Stimulated activated CD4-positive, alpha-beta T cell treated with anti-CD3 and anti-CD28 coated beads, Interleukin-15, amount 100 ng/mL, for 48 hours (primary cell): Measurements from ENCODE around the gene IFT122.

Experiments
- DNase-seq, 2 donors: peaks; one replicate each; pipeline ENCODE4 v3.0.0-alpha.2; 2020; ENCODE audit warnings: low read depth in 2 of 2

The IFT122 gene

DNA sequence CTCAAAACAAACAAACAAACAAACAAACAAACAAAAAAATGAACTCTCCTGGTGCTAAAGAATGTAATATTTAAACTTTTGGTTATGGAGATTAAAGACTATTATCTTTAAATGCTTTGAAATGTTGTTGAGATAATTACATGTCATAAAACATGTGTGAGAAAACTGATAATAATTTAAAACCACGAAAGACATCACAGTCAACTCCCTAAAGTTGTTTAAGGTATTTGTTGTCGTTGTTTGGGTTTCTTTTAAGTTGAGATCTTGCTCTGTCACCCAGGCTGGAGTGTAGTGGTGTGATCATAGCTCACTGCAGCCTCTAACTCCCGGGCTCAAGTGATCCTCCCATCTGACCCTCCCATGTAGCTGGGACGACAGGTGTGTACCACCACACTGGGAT, 23.6 kb upstream of the IFT122 start:
- no peak for DNase-seq

DNA sequence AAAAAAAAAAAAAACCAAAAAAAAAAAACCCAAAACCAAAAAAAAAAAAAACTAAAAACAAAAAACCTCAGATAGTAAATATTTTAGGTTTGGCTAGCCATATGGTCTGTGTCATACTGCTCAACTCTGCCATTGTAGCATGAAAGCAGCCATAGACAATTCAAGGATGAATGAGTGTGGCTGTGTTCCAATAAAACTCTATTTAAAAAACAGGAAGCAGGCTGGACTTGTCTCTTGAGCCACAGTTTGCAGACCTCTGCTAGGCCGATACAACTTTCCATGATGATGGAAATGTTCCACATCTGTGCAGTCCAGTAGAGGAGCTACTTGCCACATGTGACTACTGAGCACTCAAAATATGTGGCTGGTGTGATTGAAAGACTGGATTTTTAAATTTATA, 22.7 kb upstream of the IFT122 start:
- no peak for DNase-seq

DNA sequence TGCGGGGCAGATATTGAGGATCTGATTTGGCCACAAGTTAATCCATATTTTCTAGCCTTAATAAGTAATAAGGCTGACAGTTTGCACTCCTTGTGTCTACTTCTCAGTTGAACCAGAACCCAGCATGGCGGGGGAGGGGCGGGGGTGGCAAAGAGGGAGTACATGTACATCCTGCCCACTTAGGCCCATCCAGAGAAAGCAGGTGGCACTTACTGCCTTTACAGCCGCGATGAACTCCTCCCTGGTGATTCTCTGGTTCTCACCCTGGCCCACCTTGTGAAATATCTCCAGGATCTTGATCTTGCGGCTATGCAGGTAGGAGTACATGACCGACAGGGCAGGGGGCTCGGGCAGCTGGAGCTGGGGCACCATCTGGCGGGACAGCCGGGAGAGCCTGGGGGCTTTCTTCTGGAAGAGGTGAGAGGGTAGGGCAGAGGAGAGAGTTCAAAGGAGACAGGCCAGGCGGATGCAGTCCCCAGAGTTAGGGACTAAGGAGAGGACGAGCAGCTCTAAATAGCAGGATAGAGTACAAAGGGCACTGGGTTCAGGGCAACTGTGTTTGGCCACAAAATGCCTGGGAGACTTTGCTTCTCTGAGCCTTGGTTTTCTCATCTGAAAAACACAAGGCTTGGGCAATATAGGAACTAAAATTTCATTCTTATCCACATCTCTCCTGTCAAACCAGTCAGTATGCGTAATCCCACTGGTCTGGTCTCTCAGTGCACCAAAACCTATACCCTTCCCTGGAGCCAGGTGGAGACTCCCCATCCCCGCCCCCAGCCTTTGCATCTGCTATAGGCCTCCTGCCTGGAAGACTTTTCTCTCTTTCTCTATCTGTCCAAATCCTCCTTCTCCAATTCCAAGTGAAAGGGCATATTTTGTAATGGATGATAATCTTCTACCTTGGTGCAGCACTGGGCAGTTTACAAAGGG, 21.7 kb upstream of the IFT122 start:
- no peak for DNase-seq

DNA sequence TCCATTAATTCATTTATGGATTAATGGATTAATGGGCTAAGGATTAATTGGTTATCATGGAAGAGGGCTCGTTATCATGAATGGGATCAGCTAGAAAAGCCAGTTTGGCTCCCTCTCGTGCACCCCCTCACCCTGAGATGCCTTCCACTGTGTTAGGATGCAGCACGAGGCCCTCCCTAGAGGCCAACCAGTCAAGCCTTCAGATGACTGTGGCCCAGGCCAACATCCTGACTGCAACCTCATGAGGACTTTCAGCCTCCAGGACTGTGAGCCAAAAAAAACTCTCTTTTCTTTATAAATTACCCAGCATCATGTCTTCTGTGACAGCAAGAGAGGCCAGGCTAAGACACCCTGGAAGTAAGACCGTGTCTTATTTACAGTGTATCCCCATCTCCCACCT, 20.5 kb upstream of the IFT122 start:
- DNase-seq: no peak

DNA sequence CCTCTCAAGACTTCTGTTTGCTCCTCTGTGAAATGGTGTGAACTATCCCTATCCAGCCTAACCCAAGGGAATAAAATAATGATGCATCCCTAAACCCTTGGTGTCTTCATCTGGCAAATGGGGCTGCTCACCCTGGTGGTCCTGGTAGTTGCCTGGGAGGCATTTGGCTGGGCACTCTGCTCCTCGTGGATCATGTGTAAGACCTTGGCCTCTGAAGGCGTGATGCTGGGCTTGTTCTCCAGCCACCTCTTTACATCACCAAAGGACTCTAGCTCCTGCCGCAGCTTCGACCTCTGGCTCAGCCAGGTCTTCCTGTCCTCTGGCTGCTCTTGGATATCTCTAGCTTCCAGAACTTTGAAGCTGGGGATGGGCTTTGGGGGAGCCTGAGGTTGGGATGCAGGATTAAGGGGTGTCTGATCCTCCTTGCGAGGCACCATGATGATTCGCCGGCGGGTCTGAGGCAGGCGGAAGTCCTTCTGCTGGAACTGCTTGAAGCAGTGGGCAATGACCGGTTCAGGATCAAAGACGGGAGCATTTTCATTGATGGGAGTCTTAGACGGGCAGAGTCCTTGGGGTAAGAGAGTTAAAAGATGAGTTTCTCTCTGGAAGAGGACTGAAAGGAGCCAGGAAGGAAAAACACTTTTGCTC, 18.7 kb upstream of the IFT122 start:
- no peak for DNase-seq

DNA sequence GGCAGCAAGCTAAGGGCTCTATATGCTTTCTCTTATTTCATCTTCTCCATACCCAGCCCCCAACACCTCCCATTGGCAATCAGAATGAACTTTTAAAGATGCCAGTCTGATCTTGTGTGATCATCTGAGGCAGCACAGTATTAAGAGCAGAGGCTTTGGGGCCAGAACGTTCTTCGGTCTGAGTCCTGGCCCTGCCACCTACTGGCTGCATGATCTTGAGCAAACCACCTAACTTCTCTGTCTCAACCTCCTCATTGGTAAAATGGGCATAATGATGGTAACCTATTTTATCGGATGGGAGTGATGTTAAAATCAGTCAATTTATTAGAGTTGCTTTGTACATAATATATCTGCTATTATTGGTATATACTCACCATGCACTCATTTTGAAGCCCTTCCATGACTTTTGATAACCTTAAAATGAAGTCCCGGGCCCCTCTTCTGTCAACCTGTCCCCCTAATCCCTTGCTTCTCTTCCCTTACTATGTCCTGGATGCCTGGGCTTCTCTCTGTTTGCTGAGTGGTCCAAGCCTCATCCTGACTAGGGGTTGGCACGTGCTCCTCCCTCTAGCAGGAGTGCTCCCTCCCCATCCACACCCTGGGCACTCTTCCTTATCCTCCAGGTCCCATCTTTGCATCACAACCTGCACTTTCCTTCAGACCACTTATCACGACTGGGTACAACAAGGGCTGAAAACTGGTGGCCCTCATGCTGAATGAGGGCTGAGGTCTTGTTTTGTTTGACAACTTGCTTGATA, 17.9 kb upstream of the IFT122 start:
- no peak for DNase-seq

DNA sequence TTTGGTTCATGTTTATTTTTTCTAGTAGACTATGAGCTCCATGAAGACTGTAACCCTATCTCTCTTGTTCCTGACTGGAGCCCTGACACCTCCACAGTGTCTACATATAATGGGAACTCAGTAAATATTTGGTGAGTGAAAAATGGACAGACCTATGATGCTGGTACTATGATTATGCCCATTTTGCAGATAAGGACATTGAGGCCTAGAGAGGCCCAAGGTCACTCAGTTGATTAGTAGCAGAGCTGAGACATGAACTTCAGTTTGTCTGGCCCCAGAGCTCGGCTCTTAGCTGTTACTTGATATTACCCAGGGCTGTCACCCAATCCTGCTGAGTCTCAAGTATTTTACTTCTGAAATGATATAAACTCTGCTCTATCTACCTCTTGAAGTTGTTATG, 17.1 kb upstream of the IFT122 start:
- DNase-seq: no peak

DNA sequence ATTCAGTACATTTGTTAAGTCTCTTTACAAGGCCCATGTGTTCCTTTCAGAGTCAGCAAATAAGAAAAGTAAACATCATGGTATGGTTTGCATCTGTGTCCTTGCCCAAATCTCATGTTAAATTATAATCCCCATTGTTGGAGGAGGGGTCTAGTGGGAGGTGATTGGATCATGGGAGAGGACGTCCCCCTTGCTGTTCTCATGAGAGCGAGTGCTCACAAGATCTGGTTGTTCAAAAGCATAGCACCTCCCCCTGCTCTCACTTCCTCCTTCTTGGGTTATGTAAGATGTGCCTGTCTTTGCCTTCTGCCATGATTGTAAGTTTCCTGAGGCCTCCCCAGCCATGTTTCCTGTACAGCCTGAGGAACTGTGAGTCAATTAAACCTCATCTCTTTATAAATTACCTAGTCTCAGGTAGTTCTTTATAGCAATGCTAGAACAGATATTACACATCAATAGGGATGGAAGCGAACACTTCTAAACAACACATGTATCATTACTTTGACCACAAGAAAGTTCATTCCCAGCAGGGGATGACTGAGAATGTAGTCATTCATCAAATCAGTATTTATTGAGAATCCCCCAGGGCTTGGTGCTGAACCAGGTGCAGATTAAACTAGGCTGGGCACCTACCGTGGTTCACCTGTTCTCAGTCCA, 15.7 kb upstream of the IFT122 start:
- no peak for DNase-seq

DNA sequence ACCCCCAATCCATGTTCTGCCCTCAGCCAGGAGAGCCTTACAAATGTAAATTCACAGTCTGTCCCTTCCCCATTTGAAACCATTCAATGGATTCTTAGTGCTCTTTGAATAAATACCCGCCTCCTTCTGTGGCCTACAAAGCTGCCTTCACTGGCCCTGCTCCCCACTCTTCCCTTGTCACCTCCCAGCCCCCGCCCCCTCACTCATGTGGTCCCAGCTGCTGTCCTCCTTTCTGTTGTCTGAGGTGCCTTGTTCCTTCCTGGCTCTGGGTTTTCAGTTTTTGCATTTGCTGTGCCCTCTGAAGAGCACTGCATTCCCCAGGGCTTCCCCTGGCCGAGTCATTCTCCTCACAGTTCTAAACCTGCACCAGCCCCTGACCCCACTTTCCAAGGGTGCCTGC, 14.8 kb upstream of the IFT122 start:
- DNase-seq: no peak

DNA sequence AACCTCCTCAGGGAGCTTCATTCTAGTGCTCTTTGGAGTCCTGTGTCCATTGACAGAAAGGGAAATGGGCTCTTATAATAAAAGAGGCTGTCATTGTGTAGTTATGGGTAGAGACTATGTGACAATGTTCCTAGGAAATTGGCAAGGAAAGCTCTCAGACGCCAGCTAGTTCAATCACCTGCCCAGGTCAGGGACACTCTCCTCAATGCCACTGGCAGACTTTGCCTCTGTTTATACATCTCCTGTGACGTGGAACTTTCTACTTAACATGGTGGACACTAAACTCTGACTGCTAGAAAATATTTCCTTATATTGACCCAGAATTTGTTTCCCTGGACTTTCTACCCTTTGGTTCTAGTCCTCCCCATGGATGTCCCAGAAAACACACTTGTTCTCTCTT, 14.4 kb upstream of the IFT122 start:
- DNase-seq: no peak

DNA sequence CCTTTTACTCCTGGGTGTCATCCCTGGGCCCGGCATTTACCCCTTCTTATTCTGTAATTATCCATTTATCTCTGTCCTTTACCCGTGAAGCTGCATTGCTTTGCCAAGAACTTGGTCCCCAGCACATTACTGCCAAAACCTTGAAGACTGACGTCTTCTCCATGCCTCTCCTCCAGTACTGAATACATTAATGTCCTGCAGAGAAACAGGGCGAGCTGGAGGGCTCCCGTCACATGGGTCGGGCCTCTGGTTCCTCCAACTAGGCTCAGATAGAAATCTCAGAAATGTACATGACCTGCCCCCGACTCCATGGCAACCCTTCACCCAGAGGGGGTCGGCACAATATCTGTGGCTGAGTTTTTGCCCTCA, 12.0 kb upstream of the IFT122 start:
- DNase-seq: no peak

DNA sequence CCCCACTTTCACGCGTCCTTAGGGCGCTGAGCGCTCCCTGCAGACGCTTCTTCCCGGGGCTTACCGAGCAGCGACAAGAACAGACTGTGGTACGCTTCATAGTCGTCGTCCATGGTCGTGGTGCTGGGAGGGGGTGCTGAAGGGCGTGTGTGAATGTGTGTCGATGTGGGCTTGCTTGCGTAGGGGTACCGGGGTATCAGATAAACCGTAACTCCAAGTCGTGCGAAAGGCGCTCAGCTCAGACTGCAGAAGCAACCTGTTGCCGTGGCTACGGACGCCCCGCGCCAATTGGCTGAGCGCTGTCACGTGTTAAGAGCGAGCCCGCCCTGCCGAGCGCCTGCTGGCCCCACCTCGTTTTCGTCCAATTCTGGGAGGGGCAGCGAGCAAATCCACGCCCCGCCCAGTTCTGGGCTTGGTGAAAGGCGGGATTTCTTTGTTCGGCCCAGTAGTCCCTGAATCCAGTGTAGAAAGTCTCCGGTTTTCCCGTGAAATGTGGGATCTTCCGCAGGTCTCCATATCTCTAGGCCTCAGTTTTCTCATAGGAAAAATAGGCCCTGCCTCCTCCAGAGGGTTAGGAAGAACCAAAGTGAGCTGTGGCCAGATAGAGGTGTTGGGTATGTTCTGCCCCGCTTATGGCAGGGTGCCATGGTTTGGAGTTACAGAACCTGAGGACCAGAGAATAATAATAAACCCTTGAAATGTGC, 11.5 kb upstream of the IFT122 start, which contains the start of gene EFCAB12:
Gene EFCAB12 (minus strand): TSS at position 261 of the 704 bp plus-strand sequence. CDS start 148 bp downstream, at position 113.
- peak; percentile 77 to 87 for DNase-seq

DNA sequence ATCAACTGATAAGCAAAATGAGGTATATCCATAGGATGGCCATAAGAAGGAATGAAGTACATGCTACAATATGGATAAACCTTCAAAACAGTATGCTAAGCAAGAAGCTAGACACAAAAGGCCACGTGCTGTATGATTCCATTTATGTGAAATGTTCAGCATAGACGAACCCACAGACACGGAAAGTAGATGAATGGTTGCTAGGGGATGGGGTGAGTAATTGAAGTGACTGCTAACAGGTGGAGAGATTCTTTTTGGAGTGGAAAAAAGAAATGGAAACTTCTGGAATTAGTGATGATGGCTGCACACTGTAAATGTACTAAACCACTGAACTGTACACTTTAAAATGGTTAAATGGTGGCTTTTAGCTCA, 11.0 kb upstream of the IFT122 start:
- no peak for DNase-seq

DNA sequence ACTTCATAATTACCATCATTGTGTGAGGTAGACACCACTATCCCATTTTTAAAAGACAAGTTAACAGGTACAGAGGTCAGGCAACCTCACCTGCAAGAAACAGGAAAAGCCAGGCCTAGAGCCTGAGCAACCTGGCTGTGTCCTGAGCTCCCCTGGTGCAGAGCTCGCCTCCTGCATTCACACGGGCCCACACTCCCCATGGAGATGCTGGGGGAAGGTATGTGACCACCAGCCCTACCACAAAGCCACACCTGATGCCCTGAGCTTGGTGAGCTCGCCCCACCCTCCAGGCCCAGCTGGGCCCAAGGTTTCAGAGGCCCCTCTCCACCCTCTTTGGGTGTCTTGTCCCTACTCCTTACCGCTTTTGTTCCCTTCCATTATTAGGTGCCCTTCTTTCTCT, 10.4 kb upstream of the IFT122 start:
- DNase-seq: no peak

DNA sequence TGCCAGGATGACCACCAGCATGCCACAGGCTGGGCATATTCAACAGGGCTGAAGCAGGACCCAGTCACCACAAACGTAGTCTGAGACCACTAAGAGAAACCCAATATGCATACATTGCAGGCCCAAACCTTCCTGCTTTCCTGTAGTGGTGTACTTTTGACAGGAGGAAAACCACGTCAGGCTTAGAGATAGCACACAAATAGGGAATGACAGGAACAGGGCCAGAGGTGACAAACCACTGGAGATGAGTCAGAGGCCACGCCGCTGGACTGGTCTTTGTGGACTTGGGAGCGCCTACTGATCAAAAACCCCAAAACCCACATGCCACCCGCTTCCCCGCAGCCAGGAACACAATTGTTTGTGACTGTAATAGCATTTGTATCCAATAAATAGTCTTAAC, 8.0 kb upstream of the IFT122 start:
- DNase-seq: no peak

DNA sequence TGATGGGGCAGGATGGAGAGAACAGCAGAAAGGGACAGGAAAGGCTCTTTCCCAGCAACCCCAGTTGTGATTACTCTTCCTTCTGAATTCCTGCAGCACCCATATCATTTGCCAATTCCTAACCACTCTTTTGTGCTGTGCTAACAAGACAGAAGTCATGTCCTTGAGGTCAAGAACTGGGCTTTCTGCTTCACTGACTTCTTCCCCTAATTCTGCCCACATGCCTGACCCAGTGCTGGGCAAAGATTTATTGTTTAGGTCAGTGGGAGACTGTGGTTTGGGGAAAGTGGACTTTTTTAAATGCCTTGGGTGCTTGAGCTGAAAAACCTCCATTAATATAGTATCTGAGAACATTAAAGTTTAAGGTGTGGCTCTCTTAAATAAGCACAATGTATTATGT, 7.4 kb upstream of the IFT122 start:
- DNase-seq: no peak

DNA sequence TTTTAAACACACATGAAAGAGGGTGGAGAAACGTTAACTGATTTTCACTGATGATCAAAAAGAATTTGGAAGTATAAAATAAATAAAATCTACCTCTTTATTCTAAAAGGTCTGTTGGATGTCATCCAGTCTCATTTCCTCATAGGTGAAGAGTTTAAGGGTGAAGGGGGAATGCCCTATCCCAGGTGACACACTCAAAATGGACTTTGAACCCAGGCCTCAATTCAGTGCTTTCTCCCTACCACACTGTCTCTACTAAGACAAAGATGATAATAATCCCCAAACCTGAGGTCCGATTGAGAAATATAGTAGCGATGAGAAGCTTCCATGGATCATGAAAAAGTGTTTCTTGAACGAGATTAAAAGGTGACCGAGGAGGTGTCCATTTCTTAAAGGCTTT, 6.5 kb upstream of the IFT122 start:
- DNase-seq: no peak

DNA sequence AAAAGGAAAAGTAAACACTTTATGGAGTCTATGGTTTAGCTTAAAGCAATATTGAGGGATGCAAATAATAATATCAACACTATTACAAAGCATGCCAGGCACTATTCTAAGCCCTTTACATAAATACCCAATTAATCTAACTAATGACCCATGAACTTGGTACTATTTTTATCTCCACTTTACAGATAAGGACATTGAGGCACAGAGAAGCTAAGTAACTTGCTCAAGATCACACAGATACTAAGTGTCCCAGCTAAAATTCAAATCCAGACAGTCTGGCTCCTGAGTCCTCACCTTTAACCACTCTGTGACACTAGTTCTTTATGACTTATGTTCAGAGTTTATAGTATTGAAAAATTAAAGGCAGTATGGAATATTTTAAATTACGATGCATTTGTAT, 5.9 kb upstream of the IFT122 start:
- no peak for DNase-seq

DNA sequence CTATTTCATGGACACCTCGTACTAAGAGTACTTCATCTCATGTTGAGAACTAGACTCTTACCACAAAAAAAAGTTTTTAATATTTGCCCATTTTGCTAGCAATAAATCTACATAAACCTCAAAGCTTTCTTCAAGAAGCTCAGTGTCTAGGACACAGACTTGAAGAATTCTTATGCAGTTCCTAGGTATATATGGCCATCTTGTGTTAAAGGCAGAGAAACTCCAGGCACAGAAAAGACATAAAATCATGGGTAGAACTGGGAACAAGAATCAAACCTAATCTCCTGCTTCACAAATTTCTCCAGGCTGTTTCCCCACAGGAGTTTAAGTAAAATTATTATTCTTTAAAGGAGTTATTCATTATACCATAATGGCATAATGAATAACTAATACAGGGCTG, 4.7 kb upstream of the IFT122 start:
- DNase-seq: no peak

DNA sequence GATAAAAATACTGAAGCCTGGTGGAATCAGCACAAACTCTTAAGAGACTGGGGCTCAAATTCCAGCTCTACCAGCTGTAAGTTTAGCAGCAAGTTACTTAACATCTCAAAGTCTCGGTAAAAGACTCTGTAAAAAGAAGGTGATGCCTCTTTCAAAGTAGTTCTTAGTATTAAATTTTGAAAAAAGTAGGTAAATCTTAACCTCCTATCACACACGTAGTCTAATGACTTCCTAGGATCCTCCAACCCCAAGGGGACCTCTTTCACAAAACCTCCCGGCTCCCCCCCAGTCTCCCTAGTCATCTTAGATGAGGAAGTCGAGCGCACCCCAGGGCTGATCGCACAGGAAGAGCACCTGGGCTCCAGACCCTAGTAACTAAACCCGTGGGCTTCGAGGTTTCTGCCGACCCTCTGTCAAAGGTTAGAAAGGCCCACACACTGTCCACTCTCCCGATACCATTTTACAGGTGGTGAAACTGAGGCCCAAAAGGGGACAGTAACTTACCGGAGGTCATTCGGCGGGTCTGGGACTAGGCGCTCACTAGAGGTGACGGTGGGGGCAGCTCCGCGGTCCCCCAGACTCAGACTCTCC, 703 bp upstream of the IFT122 start:
- peak in 1 of 2 donors; percentile 22 for DNase-seq

DNA sequence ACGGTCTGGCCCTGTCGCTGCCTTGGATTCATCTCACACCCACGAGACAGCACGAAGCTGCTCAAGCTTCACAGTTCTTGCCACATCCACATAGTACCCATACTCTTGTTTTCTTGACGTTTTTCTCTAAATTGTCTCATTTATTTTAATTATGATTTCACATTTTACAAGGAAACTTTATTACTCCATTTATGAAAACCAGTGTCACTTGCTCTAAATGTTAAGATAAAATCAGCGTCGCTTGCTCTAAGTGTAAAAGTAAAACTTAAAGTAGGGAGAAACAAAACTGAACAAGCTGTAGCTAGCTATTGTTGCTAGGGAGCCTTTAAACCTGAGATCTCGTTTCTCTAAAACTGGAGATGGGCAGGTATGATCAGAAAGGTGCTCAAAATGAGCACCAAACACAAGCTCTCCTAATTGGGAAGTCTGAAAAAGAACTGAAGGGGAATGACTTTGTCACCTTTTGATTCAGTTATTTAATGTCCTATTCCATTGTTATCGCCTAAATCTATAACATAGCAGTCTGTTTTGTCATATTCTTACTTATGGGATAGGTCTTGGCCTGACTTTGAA, 680 bp downstream of the IFT122 start:
- no peak for DNase-seq
